ENCODE results near the gene TSPAN17.
"Not testable (repeated sequence)": the region's sequence is repeated elsewhere in the genome, so short reads cannot be mapped to it uniquely, and the experiment has no call there.

Gene TSPAN17, protein sequence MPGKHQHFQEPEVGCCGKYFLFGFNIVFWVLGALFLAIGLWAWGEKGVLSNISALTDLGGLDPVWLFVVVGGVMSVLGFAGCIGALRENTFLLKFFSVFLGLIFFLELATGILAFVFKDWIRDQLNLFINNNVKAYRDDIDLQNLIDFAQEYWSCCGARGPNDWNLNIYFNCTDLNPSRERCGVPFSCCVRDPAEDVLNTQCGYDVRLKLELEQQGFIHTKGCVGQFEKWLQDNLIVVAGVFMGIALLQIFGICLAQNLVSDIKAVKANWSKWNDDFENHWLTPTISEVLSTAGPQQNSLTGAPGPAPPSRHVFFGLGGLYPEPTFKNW

DNA sequence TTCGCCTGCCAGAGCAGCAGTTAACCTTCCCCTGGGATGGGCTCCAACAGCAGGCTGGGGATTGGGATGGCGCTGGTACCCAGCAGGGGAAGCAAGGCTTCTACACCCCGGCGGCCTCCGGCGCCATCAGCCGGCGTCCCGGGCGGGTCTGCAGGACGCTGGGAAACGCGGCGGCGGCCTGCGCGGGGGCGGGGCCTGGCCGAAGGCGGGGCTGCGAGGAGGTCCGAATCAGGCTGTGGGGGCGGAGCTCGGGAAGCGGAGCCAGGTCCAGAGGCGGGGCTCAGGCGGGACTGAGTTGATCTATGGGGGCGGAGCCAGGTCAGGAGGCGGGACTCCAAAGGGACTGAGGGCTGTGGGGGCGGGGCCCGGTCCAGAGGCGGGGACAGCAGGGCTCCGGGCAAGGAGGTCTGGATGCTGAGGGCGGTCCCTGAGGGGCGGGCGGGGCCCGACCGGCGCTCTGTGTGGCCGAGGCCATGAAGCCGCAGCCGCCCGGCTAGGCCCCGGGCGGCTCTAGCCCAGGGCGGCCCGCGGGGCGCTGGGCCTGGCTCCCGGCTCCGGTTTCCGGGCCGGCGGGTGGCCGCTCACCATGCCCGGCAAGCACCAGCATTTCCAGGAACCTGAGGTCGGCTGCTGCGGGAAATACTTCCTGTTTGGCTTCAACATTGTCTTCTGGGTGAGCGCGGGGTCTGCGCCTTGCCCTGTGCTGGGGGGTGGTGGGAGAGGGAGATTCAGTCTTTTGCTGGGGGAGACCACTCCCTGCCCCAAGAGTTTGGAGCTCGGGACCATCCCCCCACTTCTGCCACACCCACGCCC, at the start of gene TSPAN17:
TSPAN17 (plus strand) TSS at position 455 of the 813 bp plus-strand sequence; CDS start at position 587, 132 bp downstream.
- peak; percentile 91 for DNase-seq

GRCh38 chr5:176599749-176600430, 47.4 kb upstream of the TSPAN17 start:
- not testable (repeated sequence) for DNase-seq

DNA sequence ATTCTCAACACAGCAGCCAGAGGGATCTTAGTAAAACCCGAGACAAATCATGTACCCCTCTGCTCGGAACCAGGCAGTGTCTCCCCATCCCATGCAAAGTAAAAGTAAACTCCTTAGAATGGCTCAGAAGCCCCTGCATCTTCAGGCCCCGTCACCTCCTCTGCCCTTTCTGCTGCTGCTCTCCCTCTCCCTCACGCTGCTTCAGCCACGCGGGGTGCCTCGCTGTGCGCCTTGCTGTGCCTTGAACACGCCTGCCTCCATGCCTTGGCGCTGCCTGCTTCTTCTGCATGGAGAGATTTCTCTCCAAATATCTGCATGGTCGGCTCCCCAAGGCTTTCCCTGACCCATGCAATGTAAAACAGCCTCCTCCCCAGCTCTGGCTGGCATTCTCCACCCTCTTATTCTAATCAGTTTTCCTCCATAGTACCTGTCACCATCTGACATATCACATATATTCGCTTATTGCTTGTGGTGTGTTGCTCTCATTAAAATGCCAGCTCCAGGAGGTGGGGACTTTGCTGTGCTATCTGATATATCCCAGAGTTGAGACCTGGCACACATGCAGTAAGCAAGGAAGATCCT, 45.3 kb upstream of the TSPAN17 start:
- DNase-seq: no peak

- no peak for DNase-seq
Measured at GRCh38 chr5:176603091-176603490, 44.2 kb upstream of the TSPAN17 start.

GRCh38 chr5:176606032-176606431, 41.3 kb upstream of the TSPAN17 start:
- no peak for DNase-seq

- no peak for DNase-seq
Measured at GRCh38 chr5:176606875-176607274, 40.4 kb upstream of the TSPAN17 start.

DNA sequence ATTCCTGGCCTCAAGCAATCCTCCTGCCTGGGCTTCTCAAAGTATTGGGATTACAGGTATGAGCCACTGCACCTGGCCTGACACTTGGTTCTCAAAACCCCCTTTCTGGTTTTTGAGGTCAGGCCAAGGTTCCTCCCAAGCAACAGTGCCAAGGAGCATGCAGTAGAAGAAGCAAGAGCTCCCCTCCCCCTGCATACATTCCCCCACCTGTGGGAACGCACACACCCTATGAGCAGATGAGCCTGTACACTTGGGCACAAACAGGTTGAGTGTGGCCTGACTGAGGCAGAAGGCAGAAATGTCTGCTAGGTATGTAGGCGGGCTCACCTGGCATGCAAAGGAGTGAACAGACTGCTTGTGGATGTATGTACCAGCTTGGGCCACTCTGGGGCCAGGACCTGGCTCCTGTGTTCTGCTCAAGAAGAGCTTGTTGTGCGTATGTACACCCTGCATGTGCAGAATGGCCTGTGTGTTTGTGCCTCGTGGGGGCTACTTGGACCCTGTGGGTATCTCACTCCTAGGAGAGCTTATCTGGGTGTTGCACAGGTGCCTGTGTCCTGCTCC, 39.1 kb upstream of the TSPAN17 start:
- DNase-seq: no peak

DNA sequence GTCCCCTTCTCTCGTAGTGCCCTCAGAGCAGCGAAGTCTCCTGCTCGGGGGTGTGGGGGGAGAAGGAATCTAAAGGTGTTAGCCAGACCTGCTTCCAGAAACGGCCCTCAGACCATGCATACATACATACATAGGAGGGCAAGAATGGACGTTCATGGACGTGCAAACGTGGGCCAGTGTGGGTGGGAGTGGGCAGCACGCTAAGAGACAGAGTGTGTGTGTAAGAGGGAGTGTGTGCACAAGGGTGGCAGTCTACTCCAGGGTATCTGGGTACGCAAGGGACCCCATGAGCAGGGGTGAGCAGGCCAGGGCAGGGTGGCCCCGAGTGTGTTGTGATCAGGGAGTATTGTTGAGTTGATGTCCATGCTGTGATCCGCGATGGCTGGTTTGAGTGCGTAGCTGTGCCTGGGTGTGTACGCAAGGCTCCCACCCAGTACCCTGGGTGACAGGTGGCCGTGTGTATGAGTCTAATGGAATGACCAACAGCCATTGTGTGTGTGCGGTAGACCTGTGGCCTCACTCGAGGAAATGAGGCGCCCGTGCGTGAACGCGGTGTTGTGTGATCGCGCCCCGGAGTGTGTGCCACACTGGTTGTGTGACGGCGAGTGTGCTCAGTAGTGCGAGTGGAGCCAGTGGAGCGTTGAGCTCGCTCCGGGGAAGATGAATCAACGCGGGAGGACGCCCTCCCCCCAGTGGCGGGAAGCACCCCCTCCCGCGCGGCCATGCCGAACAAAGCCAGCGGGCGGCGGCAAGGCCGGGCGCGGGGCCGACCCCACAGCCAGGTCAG, 38.2 kb upstream of the TSPAN17 start:
- peak; percentile 24 for DNase-seq

DNA sequence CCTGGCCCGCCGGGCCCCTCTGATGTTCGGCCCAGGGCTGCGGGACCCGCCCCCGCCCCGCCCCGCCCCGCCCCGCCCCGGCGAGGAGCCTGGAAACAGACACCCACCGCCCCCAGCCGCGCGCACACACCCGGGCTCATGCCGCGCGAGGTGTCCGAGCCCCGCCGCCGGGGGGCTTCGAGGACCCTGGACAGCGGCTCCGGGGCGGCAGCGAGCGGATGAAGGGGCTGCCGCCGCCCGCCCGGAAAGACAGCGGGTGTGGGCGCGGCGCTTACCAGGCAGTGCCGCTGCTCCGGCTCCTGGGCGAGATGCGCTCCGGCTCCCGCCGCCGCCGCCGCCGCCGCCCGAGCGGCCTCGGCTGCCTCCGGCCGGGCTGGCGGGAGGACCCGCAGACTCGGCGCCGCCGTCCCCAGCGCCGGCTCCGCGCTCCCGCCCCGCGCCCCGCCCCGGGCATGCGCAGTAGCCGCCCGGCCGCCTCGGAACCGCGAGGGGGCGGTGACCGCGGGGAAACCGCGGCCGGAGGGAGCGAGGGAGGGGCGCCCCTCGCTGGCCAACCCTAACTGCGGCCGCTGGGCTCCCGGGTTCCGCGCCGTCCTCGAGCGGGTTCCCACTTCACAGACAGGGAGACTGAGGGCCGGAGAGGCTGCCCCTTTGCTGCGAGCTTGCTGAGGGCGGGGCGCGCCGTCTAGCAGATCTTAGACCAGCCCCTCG, 37.4 kb upstream of the TSPAN17 start, which contains the start of gene GPRIN1:
GPRIN1 (minus strand) TSS at position 433 of the 711 bp plus-strand sequence. CDS start 10,322 bp downstream, outside the sequence.
- DNase-seq: peak; percentile 14

- no peak for DNase-seq
Measured at GRCh38 chr5:176610435-176610773, 36.9 kb upstream of the TSPAN17 start.

- no peak for DNase-seq
Measured at GRCh38 chr5:176611435-176611834, 35.8 kb upstream of the TSPAN17 start.

DNA sequence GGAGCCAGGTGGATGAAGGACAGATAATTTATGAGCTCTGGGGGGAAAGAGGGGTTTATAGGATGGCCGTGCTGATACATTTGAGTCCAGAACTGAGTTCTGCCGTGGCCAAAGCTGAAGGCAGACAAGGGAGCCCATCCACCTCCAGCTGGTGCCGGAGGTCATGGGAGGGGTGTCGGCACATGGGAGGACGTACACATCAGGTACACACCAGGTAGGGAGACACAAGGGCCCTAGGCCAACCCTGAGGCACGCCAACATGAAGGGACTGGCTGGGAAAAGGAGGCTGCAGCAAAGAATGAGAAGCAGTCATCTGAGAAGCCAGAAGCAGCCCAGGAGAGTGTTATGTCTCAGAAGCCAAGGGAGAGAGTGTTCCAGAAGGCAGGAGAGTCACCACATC, 35.3 kb upstream of the TSPAN17 start:
- DNase-seq: no peak

DNA sequence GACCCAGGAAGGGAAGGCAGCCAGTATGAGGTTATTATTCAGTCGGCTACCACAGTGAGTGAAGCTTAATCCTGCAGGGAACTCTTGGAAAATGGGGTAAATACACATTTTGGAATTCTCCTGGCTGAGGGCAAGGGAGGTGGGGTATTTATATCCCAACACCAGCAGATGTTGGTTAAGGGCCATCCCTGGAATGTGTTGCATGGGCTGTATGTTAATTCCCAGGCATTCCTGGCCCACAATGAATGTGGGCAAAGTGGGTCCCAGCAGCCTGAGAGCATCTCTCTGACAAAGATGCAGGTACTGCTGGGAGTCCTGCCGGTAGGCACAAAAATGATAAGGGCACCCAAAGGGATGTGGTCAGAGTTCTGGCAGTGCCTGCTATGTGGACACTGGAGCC, 34.4 kb upstream of the TSPAN17 start:
- DNase-seq: no peak

DNA sequence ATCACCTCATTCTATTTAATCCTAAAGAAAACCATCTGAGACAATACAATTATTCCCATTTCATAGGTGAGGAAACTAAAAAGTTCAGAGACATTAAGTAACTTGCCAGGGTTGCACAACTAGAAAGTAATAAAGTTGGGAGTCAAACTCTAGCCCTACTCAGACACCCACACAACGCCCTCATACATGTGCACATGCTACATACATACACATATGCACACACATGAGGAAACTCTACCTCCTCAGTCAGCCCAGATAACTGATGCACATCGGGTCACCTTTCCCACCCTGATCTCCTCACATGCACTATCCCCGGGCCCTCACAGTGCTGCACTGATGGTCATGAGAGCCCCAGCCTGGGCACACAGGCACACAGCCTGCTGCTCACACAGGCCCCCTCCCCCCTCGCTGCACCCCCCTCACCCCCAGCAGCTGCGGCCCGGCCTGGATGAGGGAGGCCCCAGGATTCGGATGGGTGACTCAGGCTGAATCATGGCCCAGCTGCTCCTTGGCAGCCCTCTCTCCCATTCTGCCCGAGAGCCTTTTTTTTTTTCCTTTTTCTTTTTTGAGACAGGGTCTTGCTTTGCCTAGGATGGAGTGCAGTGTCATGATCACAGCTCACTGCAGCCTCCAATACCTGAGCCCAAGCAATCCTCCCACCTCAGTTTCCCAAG, 32.3 kb upstream of the TSPAN17 start:
- no peak for DNase-seq

DNA sequence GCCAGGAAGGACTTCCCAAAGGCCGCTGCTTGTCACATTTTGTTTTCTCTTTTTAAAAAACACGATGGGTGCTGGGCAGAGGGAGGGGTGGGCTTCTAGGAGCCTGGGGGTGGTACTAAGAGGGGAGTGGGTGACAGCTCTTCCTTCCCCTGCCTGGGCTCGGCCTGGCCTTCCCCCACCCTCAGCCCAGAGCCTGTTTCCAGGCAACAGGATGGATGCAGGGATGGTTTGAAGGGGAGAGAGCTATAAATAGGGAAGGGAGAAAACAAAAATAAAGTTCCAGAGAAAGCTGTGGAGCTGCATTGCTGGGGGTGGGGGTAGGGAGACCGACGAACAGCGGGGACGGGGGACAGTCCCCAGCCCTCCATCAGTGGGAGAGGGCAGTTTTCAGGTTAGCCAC, 30.8 kb upstream of the TSPAN17 start:
- no peak for DNase-seq

- DNase-seq: no peak
Measured at GRCh38 chr5:176618783-176619182, 28.5 kb upstream of the TSPAN17 start.

GRCh38 chr5:176619203-176619568, 28.1 kb upstream of the TSPAN17 start:
- peak; percentile 67 for DNase-seq

DNA sequence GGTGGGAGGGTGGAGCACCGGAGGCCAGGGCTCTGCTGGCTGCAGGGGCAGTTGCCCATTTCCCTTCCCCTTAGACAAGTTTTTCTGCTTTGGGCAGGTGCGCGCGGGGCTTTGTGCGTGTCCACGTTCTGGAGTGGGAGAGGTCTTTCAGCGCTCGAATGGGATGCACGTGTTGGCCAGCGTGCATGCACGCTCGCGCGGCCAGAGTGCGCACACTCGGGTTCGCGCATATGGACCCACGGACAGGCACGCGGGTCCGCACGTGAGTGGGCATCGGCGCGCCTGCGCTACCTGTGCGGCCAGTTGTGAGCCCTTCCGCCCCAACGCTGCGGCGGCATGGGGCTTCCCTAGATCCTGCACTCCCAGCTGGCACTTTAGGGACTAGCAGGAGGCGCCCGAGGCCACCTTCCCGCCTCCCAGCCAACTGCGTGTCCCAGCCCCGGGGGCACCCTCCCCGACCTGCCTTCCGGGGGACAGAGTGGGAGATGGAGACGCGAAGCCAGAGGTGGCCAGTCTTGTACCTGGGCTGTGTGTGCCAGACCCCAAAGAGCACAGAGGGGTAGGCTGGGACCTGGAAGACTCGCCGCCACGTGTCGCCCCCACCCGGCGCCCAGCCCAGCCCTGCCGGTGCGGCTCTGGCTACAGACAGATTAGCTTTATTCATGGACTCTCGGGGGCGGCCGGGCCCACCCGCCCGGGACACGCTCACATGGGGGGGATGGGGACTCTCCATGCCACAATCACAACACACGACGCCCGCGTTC, 27.5 kb upstream of the TSPAN17 start:
- no peak for DNase-seq

DNA sequence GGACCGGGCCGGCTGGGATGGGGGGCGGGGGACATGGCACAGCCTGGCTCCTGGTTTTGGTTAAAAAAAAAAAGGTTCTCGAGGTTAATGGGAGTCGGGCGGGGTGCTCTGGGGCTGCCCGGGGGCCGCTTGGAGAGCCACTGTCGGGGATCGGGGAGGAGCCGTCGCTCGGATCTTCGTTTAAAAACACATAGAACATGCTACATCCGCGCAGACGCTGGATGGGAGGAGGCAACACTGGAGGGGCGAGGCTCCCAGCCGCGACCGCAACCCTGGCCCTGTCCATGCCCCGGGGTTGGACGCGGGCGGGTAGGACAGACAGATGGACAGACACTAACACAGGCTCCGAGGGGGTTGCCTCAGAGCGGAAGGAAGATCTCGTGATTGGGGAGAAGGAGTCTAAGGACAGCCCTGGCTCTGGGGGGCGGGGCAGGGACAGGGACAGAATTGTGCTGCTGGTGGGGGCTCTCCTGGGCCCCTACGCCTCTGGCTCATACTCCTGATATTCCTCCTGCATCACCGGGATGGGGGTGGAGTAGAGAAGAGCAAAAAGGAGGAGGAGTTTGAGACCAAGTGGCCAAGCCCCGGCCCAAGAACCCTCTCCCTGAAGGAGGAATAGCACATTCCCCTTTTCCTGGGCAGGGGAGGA, 26.8 kb upstream of the TSPAN17 start:
- no peak for DNase-seq

Data from NCI-H526 treated with DMSO at 0.1 percent for 48 hours (cell line).